Activated naive CD8-positive, alpha-beta T cell treated with anti-CD3 and anti-CD28 coated beads for 36 hours (primary cell): ENCODE measurements around the gene TOMM5. TPM values are rescaled to one million over a fixed set of nuclear protein-coding genes. Genes with fewer than 3 reads are reported as not detected.

Source experiments
- total RNA-seq, 2 experiments: library from RNA; stranded (reverse); gene quantifications; one replicate each; pipeline ENCODE4 v1.2.3, GENCODE V29; 2021

Gene TOMM5
- total RNA-seq, 2 experiments from 2014 or later = 219 to 222 TPM

Other genes starting within 250 kb of the TOMM5 start
- gene GRHPR, start 169.9 kb downstream of the TOMM5 start, total RNA-seq = 10 to 100 TPM; 79.5 to 82.0 TPM
- 1 to 10 TPM; 7.0 to 7.6 TPM for gene ZBTB5, start 127.1 kb downstream of the TOMM5 start, total RNA-seq
- 10 to 100 TPM; 78.7 to 79.8 TPM for gene POLR1E, start 106.6 kb downstream of the TOMM5 start, total RNA-seq
- 1 to 10 TPM; 1.9 TPM for gene FBXO10, start 16.2 kb downstream of the TOMM5 start, total RNA-seq
- gene FRMPD1, start 58.4 kb upstream of the TOMM5 start, total RNA-seq = not detected
- gene TRMT10B, start 161.2 kb upstream of the TOMM5 start, total RNA-seq = 10 to 100 TPM in 1 of 2 experiments, 1 to 10 TPM in 1; 9.4 to 10.3 TPM
- 100 to 1,000 TPM; 139 to 147 TPM for gene EXOSC3, start 192.5 kb upstream of the TOMM5 start, total RNA-seq
- 10 to 100 TPM; 10.5 to 12.9 TPM for gene DCAF10, start 208.2 kb upstream of the TOMM5 start, total RNA-seq